Upper lobe of right lung (tissue), 1 donor: ENCODE data around the gene ALS2CL. TPM values are rescaled to one million over a fixed set of nuclear protein-coding genes. Genes with fewer than 3 reads are reported as not detected.

Experiments
- ATAC-seq: fragments of 200-7000 bp; cut with Tn5 transposase; one replicate; pipeline ENCODE4 v1.9.1; 2020; ENCODE audit warnings: mild to moderate bottlenecking, moderate library complexity
- DNase-seq: peaks from one replicate; pipeline ENCODE4 v3.0.0-alpha.2; 2020
- H3K27ac ChIP-seq: fragments of 200-600 bp; one replicate; pipeline ENCODE4 v1.8.0; 2022
- H3K27me3 ChIP-seq: fragments of 200-600 bp; one replicate; pipeline ENCODE4 v1.8.0; 2022; ENCODE audit warnings: mild to moderate bottlenecking
- H3K36me3 ChIP-seq: fragments of 200-600 bp; one replicate; pipeline ENCODE4 v1.8.0; 2022
- H3K4me1 ChIP-seq: fragments of 200-600 bp; one replicate; pipeline ENCODE4 v1.8.0; 2022
- H3K4me3 ChIP-seq: fragments of 200-600 bp; one replicate; pipeline ENCODE4 v1.8.0; 2022; ENCODE audit warnings: mild to moderate bottlenecking
- H3K9me3 ChIP-seq: fragments of 200-600 bp; one replicate; pipeline ENCODE4 v1.8.0; 2022
- intact Hi-C: fragments of 100-400 bp; cut with DNase I; formaldehyde crosslinking; loops from one replicate; pipeline ENCODE4 v1.11.0; 2022
- total RNA-seq: library from RNA; stranded (reverse); fragmentation: NEBNext Ultra II Directional; extraction: Animal tissue kit (Norgen Biotek cat#: 25700); gene quantifications from one replicate; pipeline ENCODE4 v1.2.1, GENCODE V29; 2021
- TF ChIP-seq, protein P1 (sequence below): fragments of 200-600 bp; IDR thresholded peaks from one replicate; pipeline ENCODE4 v1.8.0; 2022; ENCODE audit warnings: antibody characterized with exemption
- donor health status: DM: no; HTN: yes; CAD: no; lungs with severe emphysema.

The ALS2CL gene
- total RNA-seq, 1 donor from 2014 or later = 64.5 TPM

DNA sequence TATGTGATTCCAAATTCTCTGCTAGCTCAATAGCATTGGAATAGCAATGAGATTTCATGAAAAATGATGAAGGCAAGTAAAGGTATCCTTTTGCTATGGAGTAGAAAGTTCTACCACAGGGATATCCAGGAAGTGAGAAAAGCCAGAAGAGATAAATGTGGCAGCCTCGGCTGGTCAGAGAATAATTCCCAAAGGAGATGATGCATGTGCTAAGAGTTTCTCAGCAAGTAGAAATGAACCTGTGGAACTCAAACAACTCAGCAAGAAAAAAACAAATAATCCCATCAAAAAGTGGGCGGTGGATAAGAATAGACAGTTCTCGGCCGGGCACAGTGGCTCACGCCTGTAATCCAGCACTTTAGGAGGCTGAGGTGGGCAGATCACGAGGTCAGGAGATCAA lies 38.2 kb downstream of the ALS2CL start:
- Histone ChIP-seq H3K36me3 (no peaks in the 10 kb centered on the region), H3K9me3 (peaks cover 5% of the 10 kb centered on the region), H3K27ac (no peak overlapping the region), H3K27me3 (no peaks in the 10 kb centered on the region), H3K4me1 (no peaks in the 10 kb centered on the region), H3K4me3 (no peak overlapping the region)
- intact Hi-C loops = no loop called here
- TF ChIP-seq, protein P1, sequence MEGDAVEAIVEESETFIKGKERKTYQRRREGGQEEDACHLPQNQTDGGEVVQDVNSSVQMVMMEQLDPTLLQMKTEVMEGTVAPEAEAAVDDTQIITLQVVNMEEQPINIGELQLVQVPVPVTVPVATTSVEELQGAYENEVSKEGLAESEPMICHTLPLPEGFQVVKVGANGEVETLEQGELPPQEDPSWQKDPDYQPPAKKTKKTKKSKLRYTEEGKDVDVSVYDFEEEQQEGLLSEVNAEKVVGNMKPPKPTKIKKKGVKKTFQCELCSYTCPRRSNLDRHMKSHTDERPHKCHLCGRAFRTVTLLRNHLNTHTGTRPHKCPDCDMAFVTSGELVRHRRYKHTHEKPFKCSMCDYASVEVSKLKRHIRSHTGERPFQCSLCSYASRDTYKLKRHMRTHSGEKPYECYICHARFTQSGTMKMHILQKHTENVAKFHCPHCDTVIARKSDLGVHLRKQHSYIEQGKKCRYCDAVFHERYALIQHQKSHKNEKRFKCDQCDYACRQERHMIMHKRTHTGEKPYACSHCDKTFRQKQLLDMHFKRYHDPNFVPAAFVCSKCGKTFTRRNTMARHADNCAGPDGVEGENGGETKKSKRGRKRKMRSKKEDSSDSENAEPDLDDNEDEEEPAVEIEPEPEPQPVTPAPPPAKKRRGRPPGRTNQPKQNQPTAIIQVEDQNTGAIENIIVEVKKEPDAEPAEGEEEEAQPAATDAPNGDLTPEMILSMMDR = no peak
- DNase-seq (no peak), ATAC-seq (no peak)

DNA sequence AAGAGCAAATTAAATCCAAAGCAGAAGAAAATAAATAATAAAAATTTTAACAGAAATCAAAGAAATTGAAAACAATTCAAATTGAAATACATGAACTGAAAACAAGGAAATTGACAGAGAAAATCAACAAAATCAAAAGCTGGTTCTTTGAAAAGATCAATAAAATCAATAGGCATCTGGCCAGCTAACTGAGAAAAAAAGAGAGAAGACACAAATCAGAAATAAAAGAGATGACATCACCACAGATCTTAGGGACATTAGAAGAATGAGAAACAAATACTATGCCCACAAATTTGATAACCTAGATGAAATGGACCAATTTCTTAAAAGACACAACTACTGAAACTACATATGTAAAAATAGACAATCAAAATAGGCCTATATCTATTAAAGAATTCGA lies 42.4 kb downstream of the ALS2CL start:
- H3K4me1 ChIP-seq = no peaks in the 10 kb centered on the region
- no peak overlapping the region for H3K4me3 ChIP-seq
- H3K27me3 ChIP-seq = no peaks in the 10 kb centered on the region
- TF ChIP-seq, protein P1 = no peak
- H3K27ac ChIP-seq = no peak overlapping the region
- no peak for ATAC-seq
- no peak for DNase-seq
- intact Hi-C loops = no loop called here
- no peaks in the 10 kb centered on the region for H3K36me3 ChIP-seq
- peaks cover 5% of the 10 kb centered on the region for H3K9me3 ChIP-seq

DNA sequence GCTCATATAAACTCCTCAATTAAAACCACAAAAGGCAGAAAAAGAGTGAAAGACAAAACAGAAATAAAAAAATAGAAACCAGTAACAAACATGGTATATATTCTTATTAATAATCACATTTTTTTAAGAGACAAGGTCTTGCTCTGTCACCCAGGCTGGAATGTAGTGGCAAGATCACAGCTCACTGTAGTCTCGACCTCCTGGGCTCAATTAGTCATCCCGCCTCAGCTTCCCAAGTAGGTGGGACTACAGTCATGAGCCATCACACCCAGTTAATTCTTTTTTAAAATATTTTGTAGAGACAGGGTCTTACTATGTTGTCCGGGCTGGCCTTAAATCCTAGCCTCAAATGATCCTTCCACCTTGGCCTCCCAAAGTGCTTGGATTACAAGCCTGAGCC lies 44.0 kb downstream of the ALS2CL start:
- no peaks in the 10 kb centered on the region for H3K36me3 ChIP-seq
- no peak overlapping the region for H3K27ac ChIP-seq
- no peaks in the 10 kb centered on the region for H3K4me1 ChIP-seq
- H3K27me3 ChIP-seq = no peaks in the 10 kb centered on the region
- H3K4me3 ChIP-seq = no peak overlapping the region
- TF ChIP-seq, protein P1 = no peak
- ATAC-seq (no peak), DNase-seq (no peak)
- intact Hi-C loops = no loop called here
- peaks cover 5% of the 10 kb centered on the region for H3K9me3 ChIP-seq

DNA sequence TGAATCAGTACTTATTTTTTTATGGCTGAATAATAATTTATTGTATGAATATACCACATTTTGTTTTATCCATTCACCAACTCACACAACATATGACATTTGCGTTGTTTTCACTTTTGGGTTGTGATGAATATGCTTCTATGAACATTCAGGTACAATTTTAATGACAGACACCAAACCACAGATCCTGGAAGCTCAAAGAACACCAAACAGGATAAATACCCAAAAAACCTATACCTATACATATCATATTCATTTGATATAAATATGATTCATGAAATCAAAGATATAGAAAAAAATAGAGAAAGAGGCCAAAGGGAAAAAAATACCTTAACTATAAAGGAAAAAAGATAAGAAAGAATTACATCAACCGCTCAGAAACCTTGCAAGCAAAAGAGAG lies 45.4 kb downstream of the ALS2CL start:
- DNase-seq = no peak
- Histone ChIP-seq H3K27ac (no peak overlapping the region), H3K4me1 (no peaks in the 10 kb centered on the region), H3K27me3 (no peaks in the 10 kb centered on the region), H3K9me3 (peaks cover 5% of the 10 kb centered on the region), H3K36me3 (no peaks in the 10 kb centered on the region), H3K4me3 (no peak overlapping the region)
- intact Hi-C loops = no loop called here
- TF ChIP-seq, protein P1 = no peak
- no peak for ATAC-seq

DNA sequence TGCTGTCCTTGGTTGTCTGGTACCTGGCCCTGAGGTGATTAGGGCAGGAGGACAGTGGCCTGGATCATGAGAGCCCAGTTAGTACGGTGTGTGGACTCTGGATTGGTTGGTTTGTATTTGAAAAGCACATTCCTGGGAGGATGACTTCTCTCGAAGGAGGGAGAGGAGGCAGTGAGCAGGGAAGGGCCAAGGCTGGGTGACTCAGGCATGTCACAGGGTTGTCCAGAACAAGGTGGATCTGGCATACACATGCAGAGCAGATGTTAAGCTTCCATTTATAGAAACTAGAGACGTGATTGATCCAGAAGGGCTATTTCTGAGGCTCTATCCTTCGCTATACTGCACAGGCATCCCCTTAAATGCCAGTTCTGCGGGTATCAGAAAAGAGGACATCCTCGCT lies 46.8 kb downstream of the ALS2CL start:
- DNase-seq = no peak
- Histone ChIP-seq H3K36me3 (no peaks in the 10 kb centered on the region), H3K27ac (no peak overlapping the region), H3K4me1 (no peaks in the 10 kb centered on the region), H3K27me3 (no peaks in the 10 kb centered on the region), H3K9me3 (no peaks in the 10 kb centered on the region), H3K4me3 (no peak overlapping the region)
- intact Hi-C loops = no loop called here
- no peak for ATAC-seq
- TF ChIP-seq, protein P1 = no peak

DNA sequence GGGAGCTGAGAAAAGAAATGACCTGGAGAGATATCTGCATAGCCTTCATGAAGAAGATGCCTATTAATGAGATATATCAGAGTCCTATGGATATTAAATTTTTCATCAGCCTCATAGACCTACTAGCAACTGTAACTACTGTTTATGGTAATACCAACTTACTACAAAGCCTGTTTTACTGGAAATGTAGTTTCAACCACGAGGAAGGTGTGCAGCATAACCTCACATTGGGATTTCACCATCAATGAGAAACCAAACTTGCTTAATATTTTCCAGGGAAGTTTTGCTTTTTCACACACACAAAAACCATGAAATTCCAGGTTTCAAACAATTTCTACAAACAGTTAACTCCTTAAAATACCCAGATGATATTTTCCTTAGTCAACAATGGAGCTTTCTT lies 49.8 kb downstream of the ALS2CL start:
- no peaks in the 10 kb centered on the region for H3K36me3 ChIP-seq
- H3K27me3 ChIP-seq = no peaks in the 10 kb centered on the region
- no peak overlapping the region for H3K4me3 ChIP-seq
- H3K9me3 ChIP-seq = no peaks in the 10 kb centered on the region
- TF ChIP-seq, protein P1 = no peak
- no peak for ATAC-seq
- H3K4me1 ChIP-seq = no peaks in the 10 kb centered on the region
- H3K27ac ChIP-seq = no peak overlapping the region
- no peak for DNase-seq
- intact Hi-C loops = no loop called here
